Prostate gland (tissue), 2 donors: Measurements from ENCODE around the gene PAPPA.

Source experiments
- CTCF ChIP-seq, 4 experiments: fragments of 200-600 bp in 2 of 4; fragments of 450-650 bp in 2 of 4; sonication (generic) in 2 of 4; IDR thresholded peaks; 1 replicate in 3 of 4; 2 replicates in 1 of 4; pipeline ENCODE4 v1.5.1; 2016 to 2019; ENCODE audit warnings: antibody characterized with exemption in 4 of 4, mild to moderate bottlenecking in 2 of 4, moderate library complexity in 2 of 4
- POLR2AphosphoS5 ChIP-seq: sonication (generic); formaldehyde crosslinking; IDR thresholded peaks from one replicate; pipeline ENCODE4 v1.6.1; 2017; ENCODE audit warnings: antibody characterized with exemption

- no peak for TF ChIP-seq CTCF (IDR thresholded peaks at IDR 0.05)
- TF ChIP-seq POLR2AphosphoS5: no peak
Measured at GRCh38 chr9:116332090-116332489, 178.5 kb downstream of the PAPPA start.
